Left lung (tissue), 10 donors: ENCODE measurements around the gene FKBP1A. TPM values are rescaled to one million over a fixed set of nuclear protein-coding genes. Genes with fewer than 3 reads are reported as not detected.
A peak's percentile ranks its signal among the peaks of the same experiment; 100 is the strongest.

ENCODE experiments used
- ATAC-seq: fragments of 200-7000 bp; cut with Tn5 transposase; one replicate; pipeline ENCODE4 v1.9.1; 2020; ENCODE audit warnings: moderate library complexity
- DNase-seq, 4 donors: peaks; one replicate each; pipeline ENCODE4 v3.0.0-alpha.2; 2013 to 2020
- H3K27ac ChIP-seq, 2 donors: fragments of 200-600 bp; sonication (generic) in 1 of 2; one replicate each; pipeline versions ENCODE4 v1.5.0 to v1.8.0; 2020 to 2021
- H3K27me3 ChIP-seq, 2 donors: fragments of 200-600 bp; sonication (generic) in 1 of 2; one replicate each; pipeline versions ENCODE4 v1.5.0 to v1.8.0; 2020 to 2021
- H3K36me3 ChIP-seq, 2 donors: fragments of 200-600 bp; sonication (generic) in 1 of 2; one replicate each; pipeline versions ENCODE4 v1.5.0 to v1.8.0; 2020 to 2021
- H3K4me1 ChIP-seq, 2 donors: fragments of 200-600 bp; one replicate each; pipeline ENCODE4 v1.8.0; 2021
- H3K4me3 ChIP-seq, 2 donors: fragments of 200-600 bp; sonication (generic) in 1 of 2; one replicate each; pipeline versions ENCODE4 v1.5.0 to v1.8.0; 2020 to 2021; ENCODE audit warnings: mild to moderate bottlenecking in 1 of 2
- H3K9me3 ChIP-seq, 2 donors: fragments of 200-600 bp; sonication (generic) in 1 of 2; one replicate each; pipeline versions ENCODE4 v1.5.0 to v1.8.0; 2020 to 2021
- CTCF ChIP-seq, 2 donors: fragments of 200-600 bp; sonication (generic) in 1 of 2; IDR thresholded peaks; one replicate each; pipeline versions ENCODE4 v1.5.0 to v1.8.0; 2021; ENCODE audit warnings: antibody characterized with exemption in 2 of 2
- intact Hi-C, 2 donors: fragments of 100-400 bp; cut with DNase I; formaldehyde crosslinking; loops; one replicate each; pipeline versions ENCODE4 v1.11.2 to v1.14.2; 2022
- polyA plus RNA-seq, 6 donors: library from polyadenylated mRNA; unstranded; fragments of 120-200 nt; gene quantifications; one replicate each; pipeline ENCODE4 v1.2.1, GENCODE V29; 2013; ENCODE audit not compliant: insufficient read length in 6 of 6
- total RNA-seq, 2 donors: library from RNA; stranded (reverse); fragmentation: NEBNext Ultra II Directional; extraction: Animal tissue kit (Norgen Biotek cat#: 25700); gene quantifications; one replicate each; pipeline ENCODE4 v1.2.1, GENCODE V29; 2021
- donor health status: DM: no; HTN: yes; CAD: no.
- donor health status: DM: no; HTN: no; CAD: no.

Gene FKBP1A
- total and polyA plus RNA-seq, 8 donors, result 278 to 507 (median 439) TPM

DNA sequence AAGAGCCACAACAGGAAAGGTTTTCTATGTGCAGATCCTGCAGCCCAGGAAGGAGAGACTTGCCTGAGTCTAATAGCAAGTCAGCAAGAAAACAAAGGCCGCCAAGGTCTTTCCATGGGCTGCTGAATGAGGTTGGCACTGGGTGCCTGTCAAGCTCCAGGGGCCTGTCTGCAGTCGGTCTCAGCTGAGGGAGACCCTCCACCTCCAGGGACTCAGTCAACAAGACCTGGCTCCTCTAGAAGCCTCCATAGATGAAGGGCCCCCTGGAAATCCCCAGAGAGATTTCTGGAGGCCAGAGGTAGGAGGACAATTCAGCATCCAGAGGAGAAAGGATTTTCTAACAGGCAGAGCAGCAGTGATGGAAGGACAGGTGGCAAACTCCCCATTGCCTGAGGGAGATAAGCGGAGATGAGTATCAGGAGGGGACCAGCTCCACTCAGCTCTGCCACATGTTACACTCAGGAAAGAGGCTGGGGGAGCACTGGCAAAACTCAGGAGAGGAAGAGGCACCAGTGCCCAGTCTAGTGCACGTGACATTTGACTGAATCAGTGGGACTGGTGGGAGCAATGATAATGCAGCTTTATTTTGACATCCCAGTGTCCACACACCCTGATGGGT lies 33.5 kb upstream of the FKBP1A start:
- TF ChIP-seq CTCF (IDR thresholded peaks at IDR 0.05), result no peak
- Histone ChIP-seq H3K4me1 (no peaks in the 10 kb centered on the region), H3K4me3 (no peak overlapping the region), H3K27me3 (no peaks in the 10 kb centered on the region), H3K27ac (no peak overlapping the region), H3K9me3 (peaks cover 0 to under 1% of the 10 kb centered on the region in 2 donors), H3K36me3 (no peaks in the 10 kb centered on the region)
- intact Hi-C loops, result no loop called here
- no peak for ATAC-seq
- no peak for DNase-seq

- intact Hi-C loops, result no loop called here
- no peak overlapping the region for H3K27ac ChIP-seq
- peaks cover 0 to 13% of the 10 kb centered on the region in 2 donors for H3K9me3 ChIP-seq
- DNase-seq, result no peak
- no peaks in the 10 kb centered on the region for H3K27me3 ChIP-seq
- no peak overlapping the region for H3K4me3 ChIP-seq
- no peak for ATAC-seq
- TF ChIP-seq CTCF (IDR thresholded peaks at IDR 0.05), result no peak
- no peaks in the 10 kb centered on the region for H3K36me3 ChIP-seq
- H3K4me1 ChIP-seq, result no peaks in the 10 kb centered on the region
These were observed 31.5 kb upstream of the FKBP1A start for GRCh38 chr20:1424336-1424735.

DNA sequence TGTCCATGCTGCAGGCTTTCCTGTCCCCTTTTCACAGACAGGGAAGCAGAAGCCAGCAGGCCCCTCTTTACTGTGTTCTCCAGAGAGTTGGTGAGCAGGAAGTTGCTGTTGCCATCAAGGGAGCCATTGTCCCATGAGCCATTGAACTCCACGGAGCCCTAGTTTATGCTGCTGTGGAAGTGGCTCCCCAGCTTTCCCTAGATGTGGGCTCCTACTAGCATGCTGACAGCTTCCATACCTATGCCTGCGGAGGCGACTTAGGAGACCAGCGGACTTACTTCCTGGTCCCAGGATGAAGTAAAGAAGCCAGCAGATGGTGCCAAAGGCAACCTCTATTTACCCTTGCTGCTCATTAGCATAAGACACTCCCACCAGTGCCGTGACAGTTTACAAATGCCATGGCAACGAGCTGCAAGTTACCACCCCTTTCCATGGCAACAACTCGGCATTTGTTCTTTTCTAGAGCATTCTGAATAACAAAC lies 30.8 kb upstream of the FKBP1A start:
- no peak overlapping the region for H3K4me3 ChIP-seq
- intact Hi-C loops, result no loop called here
- DNase-seq, result peak in 1 of 4 donors; percentile 44

GRCh38 chr20:1423206-1423605 lies 30.4 kb upstream of the FKBP1A start:
- no peak overlapping the region for H3K27ac ChIP-seq
- no peak for TF ChIP-seq CTCF (IDR thresholded peaks at IDR 0.05)
- H3K4me1 ChIP-seq, result no peaks in the 10 kb centered on the region
- intact Hi-C loops, result no loop called here
- no peaks in the 10 kb centered on the region for H3K27me3 ChIP-seq
- no peak for ATAC-seq
- no peak for DNase-seq
- H3K4me3 ChIP-seq, result no peak overlapping the region
- H3K9me3 ChIP-seq, result peaks cover 0 to 13% of the 10 kb centered on the region in 2 donors
- H3K36me3 ChIP-seq, result no peaks in the 10 kb centered on the region

More for the DNA sequence above, 30.8 kb upstream of the FKBP1A start:
- H3K9me3 ChIP-seq, result peaks cover 0 to 13% of the 10 kb centered on the region in 2 donors
- no peak for TF ChIP-seq CTCF (IDR thresholded peaks at IDR 0.05)
- H3K27me3 ChIP-seq, result no peaks in the 10 kb centered on the region
- peak; percentile 54 for ATAC-seq
- H3K4me1 ChIP-seq, result no peaks in the 10 kb centered on the region
- H3K27ac ChIP-seq, result no peak overlapping the region
- H3K36me3 ChIP-seq, result no peaks in the 10 kb centered on the region

DNA sequence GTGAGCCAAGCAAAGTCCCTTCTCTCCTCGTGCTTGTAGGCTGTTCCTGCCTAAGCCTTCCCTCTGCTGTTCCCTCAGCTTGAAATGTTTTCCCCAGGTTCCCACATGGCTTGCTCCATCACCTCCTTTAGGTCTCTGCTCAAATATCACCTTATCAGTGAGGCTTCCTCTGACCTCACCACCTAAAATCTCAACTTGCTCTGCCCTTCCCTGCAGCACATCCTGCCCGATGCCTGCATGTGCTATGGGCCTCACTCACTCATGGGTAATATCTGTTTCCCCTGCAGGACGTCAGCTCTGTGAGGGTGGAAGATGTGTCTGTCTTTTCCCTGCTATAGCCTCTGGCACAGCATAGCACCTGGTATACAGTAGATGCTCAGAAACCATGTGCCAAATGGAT lies 29.9 kb upstream of the FKBP1A start:
- ATAC-seq (no peak), DNase-seq (no peak)
- Histone ChIP-seq H3K36me3 (no peaks in the 10 kb centered on the region), H3K4me3 (no peak overlapping the region), H3K4me1 (no peaks in the 10 kb centered on the region), H3K27me3 (no peaks in the 10 kb centered on the region), H3K27ac (no peak overlapping the region), H3K9me3 (peaks cover 0 to 13% of the 10 kb centered on the region in 2 donors)
- intact Hi-C loops, result no loop called here
- no peak for TF ChIP-seq CTCF (IDR thresholded peaks at IDR 0.05)
